T-cell (primary cell): ENCODE measurements around the gene POLR1D. TPM values are rescaled to one million over a fixed set of nuclear protein-coding genes. Genes with fewer than 3 reads are reported as not detected.

Source experiments
- ATAC-seq, 4 experiments: fragments of 200-7000 bp in 3 of 4; fragments of 150-1000 bp in 1 of 4; cut with Tn5 transposase; replicated peaks in 1 of 4; 1 replicate in 3 of 4; 2 replicates in 1 of 4; pipeline ENCODE4 v1.10.0; 2021; ENCODE audit warnings: moderate library complexity in 3 of 4, mild to moderate bottlenecking in 2 of 4, moderate number of reproducible peaks in 1 of 4
- CTCF ChIA-PET, 2 donors: fragments of 300-600 bp; sonication (Branson Sonifier 250); formaldehyde crosslinking; loops; one replicate each; lab custom pipeline; 2022; ENCODE audit warnings: antibody characterized with exemption in 2 of 2; lab: Charles Lee
- POLR2A ChIA-PET, 2 donors: fragments of 300-600 bp; sonication (Branson Sonifier 250); formaldehyde crosslinking; loops; one replicate each; lab custom pipeline; 2022; ENCODE audit warnings: antibody characterized with exemption in 2 of 2; lab: Charles Lee
- DNase-seq, 35 experiments: peaks; one replicate each; pipeline versions ENCODE4 v3.0.0 to v3.0.0-alpha.2; 2013 to 2023
- H3K27ac ChIP-seq: one replicate; pipeline ENCODE4 v1.5.1; 2013; ENCODE audit warnings: low read length
- H3K27me3 ChIP-seq, 2 experiments: replicated peaks in 1 of 2; 1 replicate in 1 of 2; 2 replicates in 1 of 2; pipeline versions ENCODE4 v1.6.1 to v1.7.0; 2013; ENCODE audit warnings: low read length in 1 of 2, mixed read lengths in 1 of 2; ENCODE audit not compliant: control insufficient read depth in 2 of 2, insufficient read depth in 2 of 2; ENCODE audit errors: extremely low read depth in 1 of 2
- H3K36me3 ChIP-seq, 2 donors: 1 replicate in 1 of 2; 2 replicates in 1 of 2; pipeline versions ENCODE4 v1.6.1 to v1.7.0; 2013; ENCODE audit warnings: low read length in 1 of 2; ENCODE audit not compliant: control insufficient read depth in 2 of 2, insufficient read depth in 1 of 2; ENCODE audit errors: extremely low read depth in 1 of 2
- H3K4me1 ChIP-seq, 2 experiments: 1 replicate in 1 of 2; 2 replicates in 1 of 2; pipeline versions ENCODE4 v1.6.1 to v1.7.0; 2013; ENCODE audit warnings: low read length in 2 of 2, mixed read lengths in 1 of 2; ENCODE audit not compliant: insufficient read depth in 2 of 2, control insufficient read depth in 1 of 2; ENCODE audit errors: extremely low read depth in 1 of 2
- H3K4me3 ChIP-seq, 2 donors: 1 replicate in 1 of 2; 2 replicates in 1 of 2; pipeline versions ENCODE4 v1.5.1 to v1.7.0; 2013; ENCODE audit warnings: mild to moderate bottlenecking in 2 of 2, low read length in 1 of 2, moderate library complexity in 1 of 2; ENCODE audit not compliant: control insufficient read depth in 1 of 2; ENCODE audit errors: extremely low read depth in 1 of 2
- H3K9me3 ChIP-seq: 2 replicates; pipeline ENCODE4 v1.7.0; 2013
- H3K27ac Mint-ChIP-seq, 2 donors: one replicate each; pipeline ENCODE4 v1.8.0; 2020 to 2021; ENCODE audit warnings: mild to moderate bottlenecking in 2 of 2, mixed read lengths in 2 of 2
- H3K27me3 Mint-ChIP-seq, 2 donors: one replicate each; pipeline ENCODE4 v1.8.0; 2021 to 2022; ENCODE audit warnings: mixed read lengths in 2 of 2
- H3K36me3 Mint-ChIP-seq: one replicate; pipeline ENCODE4 v1.8.0; 2021; ENCODE audit warnings: mixed read lengths
- H3K4me1 Mint-ChIP-seq, 3 donors: one replicate each; pipeline ENCODE4 v1.8.0; 2020 to 2022; ENCODE audit warnings: mixed read lengths in 3 of 3, mild to moderate bottlenecking in 1 of 3
- H3K4me3 Mint-ChIP-seq, 3 donors: one replicate each; pipeline ENCODE4 v1.8.0; 2020 to 2022; ENCODE audit warnings: mild to moderate bottlenecking in 3 of 3, mixed read lengths in 3 of 3, moderate library complexity in 3 of 3
- H3K9me3 Mint-ChIP-seq, 3 donors: one replicate each; pipeline ENCODE4 v1.8.0; 2020 to 2022; ENCODE audit warnings: mixed read lengths in 3 of 3
- WGBS: methylation state at CpG from one replicate; pipeline ENCODE4 v1.1.5; 2013; ENCODE audit warnings: missing lambda C conversion rate; ENCODE audit not compliant: insufficient coverage; 5-methylcytosine and 5-hydroxymethylcytosine counted together
- total RNA-seq, 35 experiments: library from RNA in 6 of 35; stranded (reverse) in 6 of 35; fragments of 120-200 nt in 1 of 35; gene quantifications; one replicate each; pipeline versions ENCODE4 v1.2.1 to v1.2.4 and lab custom pipeline; 2013 to 2026

POLR1D gene
- total RNA-seq, 5 donors from 2014 or later (not counting 1 experiment from before 2014, with no cell fraction given): 136 to 167 (median 139) TPM

DNA sequence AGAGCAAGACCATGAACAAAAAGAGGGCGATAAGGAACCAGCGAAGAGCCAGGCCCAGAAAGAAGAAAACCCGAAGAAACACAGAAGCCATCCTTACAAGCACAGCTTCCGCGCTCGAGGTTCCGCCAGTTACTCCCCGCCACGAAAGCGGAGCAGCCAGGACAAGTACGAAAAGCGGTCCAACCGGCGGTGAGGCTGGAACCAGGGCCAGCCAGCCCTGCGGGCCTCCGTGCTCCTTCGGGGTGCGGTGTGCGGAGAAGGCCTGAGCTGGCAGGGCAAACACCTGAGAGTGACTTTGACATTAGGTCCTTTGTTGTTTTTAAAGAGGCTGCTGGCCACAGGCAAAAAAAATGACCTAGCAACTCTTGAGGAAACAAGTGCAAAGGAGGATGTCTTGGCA lies 44.1 kb downstream of the POLR1D start:
- peaks cover 0 to 9% (median 2%) of the 10 kb centered on the region in 3 donors for H3K4me1 Mint-ChIP-seq
- no peaks in the 10 kb centered on the region for H3K4me1 ChIP-seq
- no peak overlapping the region for H3K4me3 Mint-ChIP-seq
- no peaks in the 10 kb centered on the region for H3K9me3 ChIP-seq
- ChIA-PET CTCF (interaction anchor here in 1 of 2 donors (0.5 kb wide), 1 partner anchor 288 kb away, joined by 3 read pairs; no protein-coding TSS in a partner anchor), POLR2A (interaction anchor here (0.5 to 0.6 kb wide), 2 partner anchors 215 to 1679 kb away, joined by 4 read pairs; no protein-coding TSS in a partner anchor)
- no peak overlapping the region for H3K27ac Mint-ChIP-seq
- no peak overlapping the region for H3K27ac ChIP-seq
- peaks cover 10% of the 10 kb centered on the region for H3K36me3 Mint-ChIP-seq
- 97% methylated on average over 19 of the region's 19 CpGs for WGBS
- H3K4me3 ChIP-seq: no peak overlapping the region
- no peaks in the 10 kb centered on the region for H3K27me3 ChIP-seq
- no peaks in the 10 kb centered on the region for H3K9me3 Mint-ChIP-seq
- H3K27me3 Mint-ChIP-seq: no peaks in the 10 kb centered on the region
- DNase-seq (no peak), ATAC-seq (no peak)
- H3K36me3 ChIP-seq: peaks cover 6 to 10% of the 10 kb centered on the region in 2 donors

DNA sequence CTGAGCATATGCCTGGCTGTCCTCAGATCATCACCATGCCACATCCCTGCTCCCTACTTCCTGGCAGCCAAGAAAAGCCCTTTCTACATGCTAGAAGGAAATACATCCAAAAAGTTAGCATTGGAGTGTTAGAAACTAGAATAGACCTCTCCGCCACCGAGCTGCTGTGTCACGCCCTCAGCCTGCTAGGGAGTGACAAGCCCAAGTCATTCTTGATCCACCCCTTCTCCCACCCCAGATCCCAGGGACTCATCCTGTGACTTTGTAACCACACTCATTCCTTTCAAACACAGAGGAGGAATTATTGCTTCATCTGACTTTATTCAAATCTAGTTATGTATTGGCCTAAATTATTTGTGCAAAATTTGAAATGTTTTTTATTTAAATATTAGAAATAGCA lies 45.3 kb downstream of the POLR1D start:
- Histone ChIP-seq H3K27me3 (no peaks in the 10 kb centered on the region), H3K27ac (no peak overlapping the region), H3K4me1 (no peaks in the 10 kb centered on the region), H3K4me3 (no peak overlapping the region), H3K9me3 (no peaks in the 10 kb centered on the region), H3K36me3 (peaks cover 6 to 10% of the 10 kb centered on the region in 2 donors)
- Mint-ChIP-seq H3K27me3 (no peaks in the 10 kb centered on the region), H3K36me3 (peaks cover 10% of the 10 kb centered on the region), H3K9me3 (no peaks in the 10 kb centered on the region), H3K27ac (no peak overlapping the region), H3K4me1 (peaks cover 0 to 7% (median 2%) of the 10 kb centered on the region in 3 donors), H3K4me3 (no peak overlapping the region)
- POLR2A ChIA-PET: no interaction called here
- WGBS: 93% methylated on average over 3 of the region's 3 CpGs
- no peak for ATAC-seq
- DNase-seq: no peak
- CTCF ChIA-PET: no interaction called here

DNA sequence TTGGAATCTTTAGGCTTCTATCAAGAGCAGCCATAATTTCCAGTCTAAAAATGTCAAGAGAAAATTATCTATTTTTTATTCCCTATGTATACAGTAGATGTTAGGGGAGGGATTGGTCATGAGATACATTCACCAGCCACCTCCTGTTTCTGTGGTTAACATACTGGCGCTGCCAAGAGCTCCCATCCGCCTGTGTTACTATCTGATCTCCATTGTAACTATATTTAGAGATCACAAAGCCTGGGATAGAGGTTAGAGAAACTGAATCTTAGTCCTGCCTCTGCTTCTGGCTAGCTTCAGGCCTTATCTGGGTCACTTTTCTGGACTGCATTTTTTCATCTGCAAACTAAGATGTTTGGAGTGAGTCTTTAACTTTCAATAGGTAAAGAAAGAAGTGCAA lies 46.3 kb downstream of the POLR1D start:
- ATAC-seq (no peak), DNase-seq (no peak)
- ChIA-PET POLR2A (interaction anchor here in 1 of 2 donors (0.6 kb wide), 2 partner anchors 18 to 124 kb away, joined by 5 to 8 read pairs; no protein-coding TSS in a partner anchor), CTCF (interaction anchor here (0.6 to 0.7 kb wide), 2 partner anchors 124 to 506 kb away, joined by 5 read pairs; no protein-coding TSS in a partner anchor)
- Mint-ChIP-seq H3K36me3 (peaks cover 10% of the 10 kb centered on the region), H3K9me3 (peaks cover 0 to 3% (median 0%) of the 10 kb centered on the region in 3 donors), H3K4me3 (no peak overlapping the region), H3K4me1 (peaks cover 0 to 4% (median 0%) of the 10 kb centered on the region in 3 donors), H3K27me3 (no peaks in the 10 kb centered on the region), H3K27ac (no peak overlapping the region)
- H3K4me1 ChIP-seq: no peaks in the 10 kb centered on the region
- no peaks in the 10 kb centered on the region for H3K9me3 ChIP-seq
- no peak overlapping the region for H3K27ac ChIP-seq
- WGBS: no CpG with 5 or more reads among the region's 2 CpGs
- H3K27me3 ChIP-seq: no peaks in the 10 kb centered on the region
- peaks cover 6 to 10% of the 10 kb centered on the region in 2 donors for H3K36me3 ChIP-seq
- no peak overlapping the region for H3K4me3 ChIP-seq

DNA sequence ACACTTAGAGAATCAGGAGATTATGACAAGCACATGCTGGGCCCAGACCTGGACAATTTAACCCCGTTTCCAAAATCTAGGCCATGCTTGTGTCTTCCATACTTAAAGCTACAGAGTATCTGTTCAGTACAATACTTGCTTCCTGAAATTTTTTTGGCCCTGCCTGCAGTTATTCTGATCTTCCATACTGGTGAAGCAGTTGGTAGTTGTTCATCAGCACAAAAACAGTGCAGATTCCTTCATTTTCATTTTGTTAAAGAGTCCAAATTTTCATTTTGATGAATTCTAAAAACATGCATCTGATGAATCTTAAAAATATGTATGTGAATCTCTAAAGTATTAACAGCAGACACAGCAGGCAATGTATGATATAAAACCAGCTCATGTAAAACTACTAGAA lies 49.2 kb downstream of the POLR1D start:
- no peaks in the 10 kb centered on the region for H3K4me1 Mint-ChIP-seq
- 100% methylated on average over 1 of the region's 1 CpG for WGBS
- POLR2A ChIA-PET: no interaction called here

DNA sequence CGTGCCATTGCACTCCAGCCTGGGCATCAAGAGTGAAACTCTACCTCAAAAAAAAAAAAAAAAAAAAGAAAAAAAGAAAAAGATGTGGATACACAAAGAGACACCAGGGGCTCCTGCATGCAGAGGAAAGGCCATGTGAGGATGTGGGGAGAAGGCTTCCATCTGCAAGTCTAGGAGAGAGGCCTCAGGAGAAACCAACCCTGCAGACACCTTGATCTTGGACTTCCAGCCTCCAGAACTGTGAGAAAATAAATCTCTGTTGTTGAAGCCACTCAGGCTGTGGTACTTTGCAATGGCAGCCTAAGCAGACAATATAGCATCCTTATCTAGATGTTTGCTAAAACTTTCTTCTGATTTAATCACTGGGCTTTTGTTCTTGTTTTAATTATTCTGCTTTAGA lies 50.3 kb downstream of the POLR1D start:
- ChIA-PET POLR2A (no interaction called here), CTCF (interaction anchor here in 1 of 2 donors (0.6 kb wide), 1 partner anchor 689 kb away, joined by 5 read pairs; no protein-coding TSS in a partner anchor)
- ATAC-seq (no peak), DNase-seq (no peak)
- Mint-ChIP-seq H3K27ac (no peak overlapping the region), H3K4me3 (no peak overlapping the region), H3K4me1 (no peaks in the 10 kb centered on the region), H3K9me3 (peaks cover 0 to 3% (median 0%) of the 10 kb centered on the region in 3 donors), H3K36me3 (peaks cover under 1% of the 10 kb centered on the region), H3K27me3 (peaks cover 0 to 3% of the 10 kb centered on the region in 2 donors)
- no peaks in the 10 kb centered on the region for H3K9me3 ChIP-seq
- no peak overlapping the region for H3K4me3 ChIP-seq
- H3K4me1 ChIP-seq: no peaks in the 10 kb centered on the region
- WGBS: no CpG with 5 or more reads among the region's 1 CpG
- no peaks in the 10 kb centered on the region for H3K27me3 ChIP-seq
- H3K36me3 ChIP-seq: no peaks in the 10 kb centered on the region
- no peak overlapping the region for H3K27ac ChIP-seq

More for the DNA sequence above, 49.2 kb downstream of the POLR1D start:
- Histone ChIP-seq H3K4me1 (no peaks in the 10 kb centered on the region), H3K36me3 (peaks cover 0 to 6% of the 10 kb centered on the region in 2 donors), H3K27ac (no peak overlapping the region), H3K4me3 (no peak overlapping the region), H3K9me3 (no peaks in the 10 kb centered on the region), H3K27me3 (no peaks in the 10 kb centered on the region)
- DNase-seq (no peak), ATAC-seq (no peak)
- Mint-ChIP-seq H3K27me3 (no peaks in the 10 kb centered on the region), H3K27ac (no peak overlapping the region), H3K36me3 (peaks cover 6% of the 10 kb centered on the region), H3K4me3 (no peak overlapping the region), H3K9me3 (peaks cover 0 to 3% (median 0%) of the 10 kb centered on the region in 3 donors)
- CTCF ChIA-PET: interaction anchor here in 1 of 2 donors (0.6 kb wide), 1 partner anchor 45 kb away, joined by 4 read pairs; no protein-coding TSS in a partner anchor

Other genes starting within 250 kb of the POLR1D start
- 100 to 1,000 TPM; 144 to 266 (median 229) TPM for gene GTF3A, start 197.3 kb upstream of the POLR1D start, total RNA-seq
- 10 to 100 TPM; 45.4 to 74.1 (median 61.4) TPM for gene MTIF3, start 171.3 kb upstream of the POLR1D start, total RNA-seq
- 10 to 100 TPM in 2 of 5 donors, 1 to 10 TPM in 3; 5.0 to 11.8 (median 9.8) TPM for gene LNX2, start 1.4 kb upstream of the POLR1D start, total RNA-seq
- not detected for gene GSX1, start 170.6 kb downstream of the POLR1D start, total RNA-seq